MM.1S (cell line): Measurements from ENCODE around the gene ZYX.

Source experiments
- CTCF ChIP-seq: fragments of 300-600 bp; sonication (generic); IDR thresholded peaks from 2 replicates; pipeline ENCODE4 v1.5.1; 2016; ENCODE audit warnings: antibody characterized with exemption, low read length, mixed read lengths
- EZH2 ChIP-seq: fragments of 300-600 bp; sonication (generic); optimal IDR thresholded peaks from 2 replicates; pipeline ENCODE3; 2017; ENCODE audit warnings: low read depth, mild to moderate bottlenecking, antibody characterized with exemption, low read length, mixed read lengths
- EZH2phosphoT487 ChIP-seq: fragments of 300-600 bp; sonication (generic); IDR thresholded peaks from 2 replicates; pipeline ENCODE4 v1.6.1; 2018; ENCODE audit warnings: antibody characterized with exemption, low read length

DNA sequence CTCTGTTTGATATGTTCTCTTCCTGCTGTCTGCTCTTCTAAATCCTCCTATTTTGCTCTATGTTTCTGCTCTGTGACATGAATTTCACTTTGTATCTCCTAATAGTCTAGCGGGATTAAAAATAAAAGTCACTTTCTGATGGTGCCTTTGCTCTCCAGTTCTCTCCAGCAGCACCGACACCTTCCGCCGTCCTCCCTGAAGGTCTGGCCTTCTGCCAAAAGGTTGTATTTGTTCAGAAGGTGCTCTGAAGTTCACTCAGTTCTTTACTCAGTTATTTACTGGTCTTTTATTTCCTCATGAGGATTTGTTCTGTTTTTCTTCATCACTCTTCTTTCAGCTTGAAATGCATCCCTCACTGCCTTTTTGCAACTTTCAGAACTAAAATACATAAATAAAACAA is 38.7 kb downstream of the ZYX start:
- TF ChIP-seq EZH2 (no peak), CTCF (no peak), EZH2phosphoT487 (no peak)
